HG02623 (cell line): ENCODE results near the gene EHD4.

Source experiments
- ATAC-seq: cut with Tn5 transposase; IDR thresholded peaks from one replicate; pipeline ENCODE4 v1.9.1; 2021; ENCODE audit warnings: moderate library complexity; ENCODE audit not compliant: unreplicated experiment

The EHD4 gene

DNA sequence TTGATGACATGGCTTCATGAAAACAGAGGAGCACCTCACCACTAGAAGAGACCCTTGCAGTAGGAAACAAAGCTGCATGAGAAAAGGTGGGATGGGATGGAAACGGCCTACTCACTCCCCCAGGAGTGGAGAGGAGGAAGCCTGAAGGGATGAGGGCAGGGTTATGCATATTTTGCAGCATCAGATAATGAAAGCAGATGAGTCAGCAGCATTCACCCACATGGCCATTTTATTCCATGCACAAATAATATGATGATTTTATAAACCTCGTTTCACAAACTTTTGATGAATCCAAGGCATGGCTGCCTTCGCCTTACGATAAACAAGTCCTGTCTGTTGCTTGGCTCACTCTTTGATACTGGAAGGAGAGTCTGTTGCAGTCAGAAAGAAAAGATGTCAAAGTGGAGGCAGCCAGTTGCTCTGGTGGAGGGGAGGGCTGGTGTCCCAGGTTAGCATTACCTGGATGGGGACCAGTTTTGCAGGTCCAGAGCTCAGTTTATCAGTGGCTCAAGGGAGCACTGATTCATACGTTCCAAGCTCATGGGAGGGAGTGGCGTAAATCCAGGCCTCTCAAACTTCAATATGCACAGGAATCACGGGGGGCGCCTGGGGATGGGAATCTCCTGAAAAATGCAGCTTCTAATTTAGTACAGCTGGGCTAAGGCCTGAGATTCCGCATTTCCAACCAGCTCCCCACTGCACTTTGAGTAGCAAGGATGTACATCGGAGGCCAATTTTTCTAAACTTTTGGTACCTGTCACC lies 9.2 kb upstream of the EHD4 start:
- no peak for ATAC-seq

GRCh38 chr15:41980654-41981323 lies 8.4 kb upstream of the EHD4 start:
- no peak for ATAC-seq

- no peak for ATAC-seq
Observed at GRCh38 chr15:41979493-41980266, 7.3 kb upstream of the EHD4 start.

DNA sequence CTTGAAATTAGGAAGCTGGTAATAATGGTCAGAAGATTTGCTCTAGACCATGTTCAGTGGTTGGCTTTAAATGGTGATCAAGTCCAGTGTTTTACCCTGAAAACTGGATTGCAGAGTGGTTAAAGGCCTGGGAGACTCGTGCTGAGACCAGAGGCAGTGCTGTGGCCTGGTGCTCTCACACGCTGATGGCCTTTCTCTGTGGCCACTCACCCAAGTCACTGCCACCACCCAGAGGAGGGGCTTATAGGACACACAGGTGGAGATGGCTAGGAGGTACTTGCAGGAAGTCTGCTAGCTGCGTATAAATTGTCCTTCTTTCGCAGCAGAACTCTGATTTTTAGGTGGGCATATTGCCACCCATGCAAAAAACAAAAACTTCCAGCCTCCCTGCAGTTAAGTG lies 6.2 kb upstream of the EHD4 start:
- ATAC-seq, result no peak

DNA sequence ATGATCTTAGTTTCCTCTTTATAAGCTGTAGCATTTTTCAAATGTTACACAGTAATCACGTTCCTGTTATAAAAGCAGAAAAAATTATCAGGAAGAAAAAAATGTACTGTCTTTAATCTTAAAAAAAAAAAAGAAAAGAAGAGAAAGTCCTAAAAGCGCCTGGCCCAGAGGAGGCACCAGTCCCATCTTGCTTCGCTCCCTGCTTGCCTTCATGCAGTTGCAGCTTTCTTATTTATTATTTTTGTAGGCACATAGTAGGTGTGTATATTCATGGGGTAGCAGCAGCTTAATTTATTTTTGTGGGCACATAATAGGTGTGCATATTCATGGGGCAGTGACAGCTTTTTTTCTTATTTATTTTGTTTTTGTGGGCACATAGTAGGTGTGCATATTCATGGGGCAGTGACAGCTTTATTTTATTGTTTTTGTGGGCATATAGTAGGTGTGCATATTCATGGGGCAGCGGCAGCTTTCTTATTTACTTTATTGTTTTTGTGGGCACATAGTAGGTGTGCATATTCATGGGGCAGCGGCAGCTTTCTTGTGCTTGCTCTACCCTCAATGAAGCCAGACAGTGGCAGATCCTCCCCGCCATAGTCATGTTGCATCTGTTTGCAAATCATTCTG lies 5.5 kb upstream of the EHD4 start:
- no peak for ATAC-seq

DNA sequence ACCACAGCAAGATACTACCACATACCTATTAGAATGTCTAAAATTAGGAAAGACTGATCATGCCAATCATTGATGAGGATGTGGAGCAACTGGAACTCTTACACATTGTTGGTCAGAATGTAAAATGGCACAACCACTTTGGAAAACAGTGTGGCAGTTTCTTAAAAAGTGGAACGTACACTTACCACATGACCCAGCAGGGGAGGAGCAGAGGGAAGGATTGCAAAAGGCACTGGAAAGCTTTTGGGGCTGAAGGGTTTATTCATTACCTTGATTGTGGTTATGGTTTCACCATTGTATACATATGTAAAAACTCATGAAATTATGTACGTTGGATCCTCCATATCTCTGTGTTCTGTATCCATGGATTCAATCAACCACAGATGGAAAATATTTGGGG lies 3.3 kb upstream of the EHD4 start:
- ATAC-seq, result no peak

GRCh38 chr15:41974041-41974440 lies 1.7 kb upstream of the EHD4 start:
- no peak for ATAC-seq

DNA sequence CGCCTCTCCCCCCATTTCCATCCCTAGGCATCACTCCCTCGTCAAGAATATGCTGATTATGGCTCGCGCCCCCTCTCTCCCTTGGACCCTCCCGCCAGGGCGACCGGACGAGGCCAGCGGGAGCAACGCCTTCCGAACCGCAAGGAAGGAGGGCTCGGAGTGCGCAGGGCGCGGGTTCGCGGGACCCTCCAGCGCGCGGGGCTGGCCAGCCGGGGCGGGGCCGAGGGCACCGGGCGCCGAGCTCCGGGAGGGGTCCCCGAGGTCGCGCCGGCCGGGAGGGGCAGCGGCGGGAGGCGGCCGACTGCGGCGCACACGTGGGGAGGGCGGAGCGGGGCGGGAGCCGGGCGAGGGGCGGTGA lies 483 bp downstream of the EHD4 start:
- peak; percentile 9 for ATAC-seq

GRCh38 chr15:41971089-41971894 lies 1.1 kb downstream of the EHD4 start:
- ATAC-seq, result peak; percentile 40

- ATAC-seq, result no peak
Observed at GRCh38 chr15:41970456-41970855, 1.9 kb downstream of the EHD4 start.

GRCh38 chr15:41969851-41970431 lies 2.4 kb downstream of the EHD4 start:
- no peak for ATAC-seq

DNA sequence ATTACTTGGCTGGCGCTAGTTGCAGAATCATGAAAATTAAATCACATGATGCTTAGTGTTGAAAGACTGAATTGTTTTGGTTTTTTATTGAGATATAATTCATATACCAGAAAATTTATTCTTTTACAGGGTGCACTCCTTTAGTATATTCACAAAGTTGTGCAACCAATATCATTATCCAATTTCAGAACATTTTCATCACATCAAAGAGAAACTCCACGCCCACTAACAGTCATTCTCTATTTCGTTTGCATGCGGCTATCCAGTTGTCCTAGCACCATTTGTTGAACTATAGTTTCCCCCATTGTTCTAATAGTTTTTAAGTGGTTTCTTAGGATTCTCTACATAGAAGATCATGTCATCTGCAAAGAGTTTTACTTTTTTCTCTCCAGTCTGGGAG lies 3.7 kb downstream of the EHD4 start:
- no peak for ATAC-seq

DNA sequence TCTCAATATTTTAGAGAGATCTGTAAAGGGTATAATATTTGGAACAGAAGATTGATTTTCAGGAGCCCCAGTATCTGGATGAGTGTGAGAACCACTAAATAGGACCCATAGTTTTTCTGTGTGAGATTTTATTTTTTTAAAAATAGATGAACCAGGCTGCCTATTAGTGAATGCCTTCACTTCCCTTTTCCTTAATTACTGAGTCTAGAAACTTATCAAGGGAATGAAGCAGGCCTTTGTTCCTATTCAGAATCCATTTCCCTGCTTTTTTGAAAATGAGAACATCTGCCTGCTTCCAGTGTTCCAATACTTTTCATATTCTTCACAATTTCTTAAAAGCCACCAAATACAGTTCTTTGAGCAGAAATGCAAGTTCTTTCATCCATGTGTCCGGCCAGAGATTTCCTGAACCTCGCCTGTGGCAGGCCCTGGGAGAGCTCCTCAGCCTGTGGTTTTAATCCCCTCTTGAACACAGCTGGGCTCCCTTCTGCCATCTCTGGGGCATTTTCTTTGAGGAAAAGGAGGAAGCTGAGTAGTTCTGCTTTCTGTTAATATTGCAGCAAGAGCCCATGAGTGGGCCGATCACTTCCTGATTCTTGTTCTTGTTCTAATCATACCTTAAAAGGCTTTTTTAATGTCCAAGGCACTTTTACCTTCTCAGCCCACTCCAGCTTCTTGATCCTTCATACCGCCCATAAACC lies 4.7 kb downstream of the EHD4 start:
- ATAC-seq, result no peak

DNA sequence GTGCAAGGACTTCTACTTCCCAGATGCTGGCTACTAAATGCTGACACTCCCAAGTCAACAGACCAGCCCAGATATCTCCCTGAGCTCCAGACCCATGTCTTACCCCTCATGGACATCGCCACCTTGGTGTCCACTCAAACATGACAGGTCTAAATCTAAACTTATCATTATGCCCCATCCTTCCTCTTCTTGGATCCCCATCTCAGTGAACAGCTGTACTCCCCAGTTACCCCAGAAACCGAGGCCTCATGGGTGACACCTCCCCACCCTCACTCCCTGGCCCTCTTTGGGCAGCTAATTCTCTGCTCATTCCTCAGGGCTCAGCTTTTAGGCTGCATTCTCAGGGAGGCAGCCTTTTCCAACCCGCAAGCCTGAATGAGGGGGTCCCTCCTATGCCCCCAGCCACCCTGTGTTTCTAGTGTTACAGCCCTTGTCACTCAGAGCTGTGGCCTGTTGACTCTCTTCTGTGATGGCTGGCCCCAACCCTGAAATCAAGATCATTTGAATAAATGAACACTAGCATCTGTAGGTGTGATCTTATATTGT lies 5.4 kb downstream of the EHD4 start:
- ATAC-seq, result no peak

DNA sequence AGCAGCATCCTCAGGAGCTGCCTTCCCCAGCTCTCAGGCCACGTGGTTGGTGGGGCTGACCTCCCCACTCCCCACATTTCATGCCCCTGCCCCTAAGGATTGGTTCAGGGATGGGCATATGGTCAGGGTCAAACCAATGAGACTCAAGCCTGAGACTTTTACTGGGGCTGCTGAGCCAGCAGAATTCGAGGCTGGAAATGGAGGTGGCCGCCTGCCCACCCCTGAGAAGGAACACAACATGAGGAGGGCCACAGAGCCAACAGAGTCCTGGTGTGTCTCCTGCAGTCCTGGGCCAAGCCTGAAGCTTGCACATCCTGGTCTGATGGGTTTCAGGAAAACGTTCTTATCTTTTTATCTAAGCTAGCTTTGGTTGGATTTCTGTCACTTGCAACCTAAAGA lies 5.9 kb downstream of the EHD4 start:
- no peak for ATAC-seq

DNA sequence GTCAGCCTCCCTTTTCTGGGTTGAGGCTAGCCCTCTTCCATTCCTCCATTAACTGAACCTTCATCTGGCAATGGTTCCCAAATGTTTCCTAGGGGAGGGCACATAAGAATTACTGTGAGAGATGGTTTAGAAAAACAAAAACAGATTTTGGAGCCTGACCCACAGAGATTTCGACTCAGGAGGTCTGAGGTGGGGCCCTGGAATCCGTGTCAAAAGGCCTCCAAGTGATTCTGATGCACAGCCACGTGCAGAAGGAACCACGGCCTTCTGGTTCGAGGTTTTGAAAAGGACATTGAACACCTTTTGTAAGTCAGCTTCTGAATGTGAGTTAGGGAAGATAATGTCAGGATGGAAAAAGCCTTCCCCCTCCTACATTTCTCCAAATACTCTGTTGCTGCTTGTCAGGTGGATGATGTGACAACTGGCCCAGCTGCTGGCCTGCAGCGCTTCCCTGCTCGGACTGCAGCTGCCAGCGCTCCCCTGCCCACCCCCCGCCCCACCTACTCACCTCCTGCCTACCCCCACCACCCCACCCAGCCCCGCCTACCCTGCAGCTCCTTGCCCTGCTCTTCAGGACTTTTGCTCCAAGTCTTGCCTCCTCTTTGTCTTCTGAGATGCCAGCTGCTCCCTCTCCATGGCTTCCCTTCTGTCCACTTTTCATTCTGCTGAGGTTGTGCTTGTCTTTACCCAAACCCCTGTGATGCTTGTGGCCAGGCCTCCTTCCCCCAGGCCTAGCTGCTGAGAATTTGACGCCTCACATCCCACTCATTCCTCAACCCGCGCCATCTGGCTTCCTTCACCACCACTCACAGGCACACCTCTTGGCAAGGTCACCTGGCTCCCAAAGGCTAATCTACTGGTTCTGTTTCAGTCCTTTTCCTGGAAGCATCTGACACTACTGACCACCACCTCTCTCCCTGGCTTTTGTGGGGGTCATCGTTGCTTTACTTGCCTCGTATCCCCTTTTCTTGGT lies 6.6 kb downstream of the EHD4 start:
- no peak for ATAC-seq

GRCh38 chr15:41961595-41962202 lies 10.7 kb downstream of the EHD4 start:
- ATAC-seq, result no peak

DNA sequence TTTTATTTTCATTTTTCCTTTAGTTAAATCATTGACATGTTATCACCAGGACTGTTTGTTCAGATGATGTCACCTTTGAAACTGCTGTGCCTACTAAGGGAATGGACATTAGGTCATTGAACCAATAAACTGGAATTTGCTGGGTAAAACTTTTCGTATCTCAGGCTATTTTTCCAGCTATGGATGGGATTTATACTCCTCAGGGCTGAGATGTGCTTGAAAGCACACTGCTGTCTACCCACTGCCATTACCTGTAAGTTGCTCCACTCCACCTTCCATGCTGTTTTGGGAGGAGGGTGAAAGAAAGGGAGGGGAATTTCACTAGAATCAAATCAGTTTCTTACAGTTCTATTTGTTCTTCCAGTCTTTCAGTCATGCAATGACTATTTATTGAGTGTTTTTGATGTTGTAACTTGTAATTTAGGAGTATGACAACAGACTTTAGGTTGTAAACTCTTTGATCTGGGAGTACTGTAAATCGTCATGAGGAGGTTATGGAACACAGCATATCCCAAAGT lies 11.3 kb downstream of the EHD4 start:
- no peak for ATAC-seq
